HepG2 (cell line): ENCODE results near the gene SNRNP200. TPM values are rescaled to one million over a fixed set of nuclear protein-coding genes. Genes with fewer than 3 reads are reported as not detected.

ENCODE experiments used
- AHR ChIP-seq: IDR thresholded peaks from 2 replicates; pipeline ENCODE4 v1.6.1; 2018; ENCODE audit warnings: missing genetic modification reagents, missing compliant biosample characterization
- ERF ChIP-seq: IDR thresholded peaks from 2 replicates; pipeline ENCODE4 v1.6.1; 2018; ENCODE audit warnings: missing biosample characterization, missing genetic modification reagents
- FOXA3 ChIP-seq: IDR thresholded peaks from 2 replicates; pipeline ENCODE4 v1.6.1; 2016; ENCODE audit warnings: missing genetic modification reagents, missing compliant biosample characterization
- FOXJ3 ChIP-seq: sonication (generic); formaldehyde crosslinking; IDR thresholded peaks from 2 replicates; pipeline ENCODE4 v1.4.0; 2020; ENCODE audit warnings: missing genetic modification reagents, mild to moderate bottlenecking, borderline replicate concordance
- HOXA7 ChIP-seq: sonication (generic); formaldehyde crosslinking; IDR thresholded peaks from 2 replicates; pipeline ENCODE4 v1.8.1; 2022; ENCODE audit warnings: mild to moderate bottlenecking, missing genetic modification reagents, moderate library complexity
- IKZF1 ChIP-seq: fragments of 450-650 bp; IDR thresholded peaks from 2 replicates; pipeline ENCODE4 v1.7.1; 2016
- KAT2B ChIP-seq: fragments of 150-350 bp; IDR thresholded peaks from 2 replicates; pipeline ENCODE4 v1.6.1; 2014; ENCODE audit warnings: low read depth, low read length, borderline replicate concordance
- MBNL3 ChIP-seq: fragments of 250-450 bp; sonication (Bioruptor Pico); conservative IDR thresholded peaks from 2 replicates; pipeline ENCODE4 v1.8.0; 2022; ENCODE audit warnings: mild to moderate bottlenecking, inconsistent platforms
- SATB2 ChIP-seq: sonication (generic); formaldehyde crosslinking; IDR thresholded peaks from 2 replicates; pipeline ENCODE4 v1.5.0; 2020; ENCODE audit warnings: missing genetic modification reagents
- SNAPC5 ChIP-seq: sonication (generic); formaldehyde crosslinking; IDR thresholded peaks from 2 replicates; pipeline ENCODE4 v1.8.1; 2023; ENCODE audit warnings: mild to moderate bottlenecking, missing genetic modification reagents, borderline replicate concordance
- ZBTB34 ChIP-seq: sonication (generic); formaldehyde crosslinking; IDR thresholded peaks from 2 replicates; pipeline ENCODE4 v1.8.0; 2022; ENCODE audit warnings: mild to moderate bottlenecking, missing genetic modification reagents
- ZBTB39 ChIP-seq: sonication (generic); formaldehyde crosslinking; IDR thresholded peaks from 2 replicates; pipeline ENCODE4 v1.5.0; 2020; ENCODE audit warnings: missing genetic modification reagents
- ZFP36L1 ChIP-seq: sonication (generic); formaldehyde crosslinking; IDR thresholded peaks from 2 replicates; pipeline ENCODE4 v1.8.0; 2022; ENCODE audit warnings: mild to moderate bottlenecking, missing genetic modification reagents, moderate library complexity
- ZNF142 ChIP-seq: sonication (generic); formaldehyde crosslinking; IDR thresholded peaks from 2 replicates; pipeline ENCODE4 v1.4.0; 2020; ENCODE audit warnings: missing genetic modification reagents
- ZNF234 ChIP-seq: sonication (generic); formaldehyde crosslinking; conservative IDR thresholded peaks from 2 replicates; pipeline ENCODE4 v1.5.1; 2020; ENCODE audit warnings: mild to moderate bottlenecking, missing genetic modification reagents
- ZNF253 ChIP-seq: sonication (generic); formaldehyde crosslinking; IDR thresholded peaks from 2 replicates; pipeline ENCODE4 v1.8.0; 2022; ENCODE audit warnings: mild to moderate bottlenecking, missing genetic modification reagents, borderline replicate concordance
- ZNF3 ChIP-seq: IDR thresholded peaks from 2 replicates; pipeline ENCODE4 v1.7.0; 2017; ENCODE audit warnings: inconsistent platforms
- ZNF570 ChIP-seq: sonication (generic); formaldehyde crosslinking; IDR thresholded peaks from 2 replicates; pipeline ENCODE4 v1.4.0; 2020; ENCODE audit warnings: mild to moderate bottlenecking, missing genetic modification reagents, borderline replicate concordance
- ZNF782 ChIP-seq: sonication (generic); formaldehyde crosslinking; IDR thresholded peaks from 2 replicates; pipeline ENCODE4 v1.4.0; 2020; ENCODE audit warnings: missing genetic modification reagents, mild to moderate bottlenecking, borderline replicate concordance
- polyA plus RNA-seq, 8 experiments: library from polyadenylated mRNA; depleted of rRNA in 3 of 8; stranded (reverse) in 7 of 8; unstranded in 1 of 8; fragments of >200 nt; fragmentation: Illumina TruSeq in 4 of 8; extraction: Trizol in 4 of 8; gene quantifications; 2 replicates each; pipeline versions ENCODE4 v1.2.1 to v1.2.3, GENCODE V29; 2011 to 2016; ENCODE audit warnings: low read depth in 4 of 8, missing spikeins in 1 of 8, mixed read lengths in 1 of 8; ENCODE audit not compliant: insufficient read depth in 1 of 8
- total RNA-seq, 5 experiments: library from RNA; depleted of rRNA; stranded (reverse); fragments of >200 nt; fragmentation: Illumina TruSeq; extraction: Trizol; gene quantifications; 2 replicates each; pipeline ENCODE4 v1.2.3, GENCODE V29; 2016; ENCODE audit warnings: low read depth in 1 of 5

The SNRNP200 gene
- total and polyA plus RNA-seq, 2 of the 13 experiments (the other 11 are each of a cell fraction or from before 2014, with no cell fraction given) = 99.0 to 232 TPM

GRCh38 chr2:96317584-96317997 is 12.2 kb upstream of the SNRNP200 start (continued):
- TF ChIP-seq ZNF234 (CRISPR knock-in tag) (no peak), HOXA7 (CRISPR knock-in tag) (no peak), SATB2 (CRISPR knock-in tag) (no peak), ZNF3 (no peak), KAT2B (no peak), ZNF253 (CRISPR knock-in tag) (no peak), MBNL3 (CRISPR knock-in tag) (no peak), ZFP36L1 (CRISPR knock-in tag) (no peak), ZNF142 (CRISPR knock-in tag) (no peak), ERF (CRISPR knock-in tag) (peak; percentile 82), ZNF782 (CRISPR knock-in tag) (no peak), FOXA3 (CRISPR knock-in tag) (no peak), ZBTB34 (CRISPR knock-in tag) (peak; percentile 70; the same call in 1 of the 2 replicates), ZNF570 (CRISPR knock-in tag) (no peak), FOXJ3 (no peak), IKZF1 (no peak), ZBTB39 (no peak), SNAPC5 (no peak), AHR (CRISPR knock-in tag) (no peak)
